DOHH2 (cell line): ENCODE data around the gene DNAJC15.

Experiments used
- EZH2phosphoT487 ChIP-seq: fragments of 200-600 bp; sonication (generic); IDR thresholded peaks from 2 replicates; pipeline ENCODE4 v1.6.1; 2017; ENCODE audit warnings: borderline replicate concordance, mild to moderate bottlenecking, antibody characterized with exemption, low read length, moderate library complexity, mixed read lengths
- TF ChIP-seq, protein P1 (sequence below): fragments of 200-600 bp; sonication (generic); IDR thresholded peaks from one replicate; pipeline ENCODE4 v1.5.1; 2014; ENCODE audit warnings: antibody characterized with exemption, mild to moderate bottlenecking, low read depth, low read length; ENCODE audit not compliant: poor library complexity, severe bottlenecking

DNA sequence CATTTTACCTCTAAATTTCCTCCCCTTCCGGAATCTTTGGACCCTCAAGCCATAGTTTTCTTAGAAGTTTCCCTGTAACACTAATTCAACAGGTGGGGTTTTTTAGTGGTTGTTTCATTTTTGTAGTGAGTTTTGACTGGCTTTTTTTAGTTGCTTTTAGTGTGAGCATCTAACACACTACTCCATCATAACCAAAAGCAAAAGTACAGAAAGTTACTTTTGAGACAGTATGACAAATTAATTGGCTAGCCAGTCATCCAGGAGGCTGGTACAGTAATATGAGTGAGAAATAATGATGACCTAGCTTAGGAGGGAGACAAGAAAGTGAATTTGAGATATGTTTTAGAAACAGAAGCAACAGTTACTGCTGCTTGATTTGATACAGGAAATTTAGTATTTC is 71.5 kb downstream of the DNAJC15 start:
- TF ChIP-seq, protein P1, sequence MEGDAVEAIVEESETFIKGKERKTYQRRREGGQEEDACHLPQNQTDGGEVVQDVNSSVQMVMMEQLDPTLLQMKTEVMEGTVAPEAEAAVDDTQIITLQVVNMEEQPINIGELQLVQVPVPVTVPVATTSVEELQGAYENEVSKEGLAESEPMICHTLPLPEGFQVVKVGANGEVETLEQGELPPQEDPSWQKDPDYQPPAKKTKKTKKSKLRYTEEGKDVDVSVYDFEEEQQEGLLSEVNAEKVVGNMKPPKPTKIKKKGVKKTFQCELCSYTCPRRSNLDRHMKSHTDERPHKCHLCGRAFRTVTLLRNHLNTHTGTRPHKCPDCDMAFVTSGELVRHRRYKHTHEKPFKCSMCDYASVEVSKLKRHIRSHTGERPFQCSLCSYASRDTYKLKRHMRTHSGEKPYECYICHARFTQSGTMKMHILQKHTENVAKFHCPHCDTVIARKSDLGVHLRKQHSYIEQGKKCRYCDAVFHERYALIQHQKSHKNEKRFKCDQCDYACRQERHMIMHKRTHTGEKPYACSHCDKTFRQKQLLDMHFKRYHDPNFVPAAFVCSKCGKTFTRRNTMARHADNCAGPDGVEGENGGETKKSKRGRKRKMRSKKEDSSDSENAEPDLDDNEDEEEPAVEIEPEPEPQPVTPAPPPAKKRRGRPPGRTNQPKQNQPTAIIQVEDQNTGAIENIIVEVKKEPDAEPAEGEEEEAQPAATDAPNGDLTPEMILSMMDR = no peak
- no peak for TF ChIP-seq EZH2phosphoT487
